H9 (cell line): ENCODE results near the gene MOCS1. TPM values are rescaled to one million over a fixed set of nuclear protein-coding genes. Genes with fewer than 3 reads are reported as not detected.

Experiments used
- DNase-seq: peaks from one replicate; pipeline ENCODE4 v3.0.0-alpha.2; 2017
- H2AFZ ChIP-seq: one replicate; pipeline ENCODE4 v1.6.1; 2013; ENCODE audit warnings: mild to moderate bottlenecking, low read length, control low read depth, moderate library complexity
- H2AK5ac ChIP-seq: 2 replicates; pipeline ENCODE4 v1.6.1; 2013; ENCODE audit warnings: low read length, control low read depth, mixed read lengths; ENCODE audit not compliant: insufficient read length
- H2BK120ac ChIP-seq: one replicate; pipeline ENCODE4 v1.6.1; 2013; ENCODE audit warnings: low read depth, mild to moderate bottlenecking, low read length, control low read depth, inconsistent platforms; ENCODE audit not compliant: poor library complexity, severe bottlenecking
- H2BK12ac ChIP-seq: 2 replicates; pipeline ENCODE4 v1.6.1; 2013; ENCODE audit warnings: low read length, control low read depth, mixed read lengths, low read depth; ENCODE audit not compliant: insufficient read length
- H2BK15ac ChIP-seq: 2 replicates; pipeline ENCODE4 v1.6.1; 2013; ENCODE audit warnings: low read depth, low read length, control low read depth
- H2BK20ac ChIP-seq: one replicate; pipeline ENCODE4 v1.6.1; 2013; ENCODE audit warnings: low read depth, mild to moderate bottlenecking, low read length, control low read depth, inconsistent platforms; ENCODE audit not compliant: poor library complexity, severe bottlenecking
- H2BK5ac ChIP-seq: 2 replicates; pipeline ENCODE4 v1.6.1; 2013; ENCODE audit warnings: low read length, control low read depth, mixed read lengths; ENCODE audit not compliant: insufficient read length
- H3K14ac ChIP-seq: 2 replicates; pipeline ENCODE4 v1.6.1; 2013; ENCODE audit warnings: low read length, control low read depth; ENCODE audit not compliant: insufficient read depth
- H3K18ac ChIP-seq: 2 replicates; pipeline ENCODE4 v1.6.1; 2013; ENCODE audit warnings: low read depth, mild to moderate bottlenecking, mixed read lengths, low read length, control low read depth; ENCODE audit not compliant: insufficient read length
- H3K23ac ChIP-seq: 2 replicates; pipeline ENCODE4 v1.6.1; 2013; ENCODE audit warnings: low read length, control low read depth, mixed read lengths, low read depth; ENCODE audit not compliant: insufficient read length
- H3K23me2 ChIP-seq: 2 replicates; pipeline ENCODE4 v1.6.1; 2013; ENCODE audit warnings: low read depth, mild to moderate bottlenecking, mixed read lengths, low read length, control low read depth; ENCODE audit not compliant: insufficient read length, poor library complexity, severe bottlenecking
- H3K27ac ChIP-seq: 2 replicates; pipeline ENCODE4 v1.5.1; 2013; ENCODE audit warnings: low read length, control low read depth, mixed read lengths, low read depth; ENCODE audit not compliant: insufficient read length
- H3K27me3 ChIP-seq: 2 replicates; pipeline ENCODE4 v1.6.1; 2013; ENCODE audit warnings: low read length, control low read depth, inconsistent platforms; ENCODE audit not compliant: insufficient read depth
- H3K4ac ChIP-seq: 2 replicates; pipeline ENCODE4 v1.6.1; 2013; ENCODE audit warnings: low read depth, mild to moderate bottlenecking, control low read depth, inconsistent platforms, low read length, moderate library complexity
- H3K4me1 ChIP-seq: 2 replicates; pipeline ENCODE4 v1.6.1; 2013; ENCODE audit warnings: low read length, control low read depth, inconsistent platforms; ENCODE audit not compliant: insufficient read depth
- H3K4me2 ChIP-seq: 2 replicates; pipeline ENCODE4 v1.6.1; 2013; ENCODE audit warnings: low read length, control low read depth, mixed read lengths; ENCODE audit not compliant: insufficient read length, insufficient read depth
- H3K56ac ChIP-seq: 2 replicates; pipeline ENCODE4 v1.6.1; 2013; ENCODE audit warnings: low read depth, mild to moderate bottlenecking, mixed read lengths, low read length, control low read depth; ENCODE audit not compliant: insufficient read length
- H3K79me1 ChIP-seq: 2 replicates; pipeline ENCODE4 v1.6.1; 2013; ENCODE audit warnings: low read depth, mild to moderate bottlenecking, moderate library complexity, low read length, control low read depth, inconsistent platforms; ENCODE audit not compliant: insufficient read depth, poor library complexity, severe bottlenecking
- H3K79me2 ChIP-seq: 2 replicates; pipeline ENCODE4 v1.6.1; 2013; ENCODE audit warnings: low read length, control low read depth, inconsistent platforms; ENCODE audit not compliant: insufficient read depth
- H3K9ac ChIP-seq: 2 replicates; pipeline ENCODE4 v1.6.1; 2013; ENCODE audit warnings: low read length, control low read depth, mixed read lengths; ENCODE audit not compliant: insufficient read length; ENCODE audit errors: extremely low read depth
- H3K9me3 ChIP-seq: one replicate; pipeline ENCODE4 v1.6.1; 2013; ENCODE audit warnings: low read depth, low read length, inconsistent platforms; ENCODE audit not compliant: control insufficient read depth
- H3T11ph ChIP-seq: one replicate; pipeline ENCODE4 v1.6.1; 2013; ENCODE audit warnings: mild to moderate bottlenecking, low read length, control low read depth, inconsistent platforms
- H4K20me1 ChIP-seq: one replicate; pipeline ENCODE4 v1.6.1; 2013; ENCODE audit not compliant: control insufficient read depth, insufficient read length, insufficient read depth
- H4K5ac ChIP-seq: 2 replicates; pipeline ENCODE4 v1.6.1; 2013; ENCODE audit warnings: low read depth, mild to moderate bottlenecking, mixed read lengths, low read length, control low read depth; ENCODE audit not compliant: insufficient read length
- H4K8ac ChIP-seq: replicated peaks from 2 replicates; pipeline ENCODE4 v1.6.1; 2013; ENCODE audit warnings: low read length, control low read depth, mixed read lengths, low read depth; ENCODE audit not compliant: insufficient read length
- H4K91ac ChIP-seq: 2 replicates; pipeline ENCODE4 v1.6.1; 2013; ENCODE audit warnings: low read depth, mild to moderate bottlenecking, moderate library complexity, mixed read lengths, low read length, control low read depth; ENCODE audit not compliant: insufficient read length
- H3K27ac Mint-ChIP-seq, 3 experiments: 2 replicates in 2 of 3; 3 replicates in 1 of 3; pipeline ENCODE4 v1.8.0; 2020 to 2021; ENCODE audit warnings: mixed read lengths in 3 of 3, mild to moderate bottlenecking in 1 of 3, moderate library complexity in 1 of 3
- H3K27me3 Mint-ChIP-seq: 2 replicates; pipeline ENCODE4 v1.8.0; 2021; ENCODE audit warnings: low read depth, mild to moderate bottlenecking, moderate library complexity, mixed read lengths
- H3K36me3 Mint-ChIP-seq, 3 experiments: 2 replicates in 2 of 3; 3 replicates in 1 of 3; pipeline ENCODE4 v1.8.0; 2020 to 2021; ENCODE audit warnings: low read depth in 3 of 3, mixed read lengths in 3 of 3; ENCODE audit not compliant: insufficient read depth in 1 of 3
- H3K4me1 Mint-ChIP-seq, 2 experiments: 2 replicates each; pipeline ENCODE4 v1.8.0; 2020; ENCODE audit warnings: mixed read lengths in 2 of 2
- H3K4me3 Mint-ChIP-seq, 2 experiments: 2 replicates in 1 of 2; 3 replicates in 1 of 2; pipeline ENCODE4 v1.8.0; 2020 to 2021; ENCODE audit warnings: mild to moderate bottlenecking in 2 of 2, mixed read lengths in 2 of 2, moderate library complexity in 1 of 2
- H3K9me3 Mint-ChIP-seq, 2 experiments: 2 replicates in 1 of 2; 3 replicates in 1 of 2; pipeline ENCODE4 v1.8.0; 2020; ENCODE audit warnings: mild to moderate bottlenecking in 2 of 2, mixed read lengths in 2 of 2, moderate library complexity in 1 of 2
- CTCF ChIP-seq: fragments of 200-600 bp; sonication (generic); conservative IDR thresholded peaks from 3 replicates; pipeline ENCODE4 v1.8.0; 2021; ENCODE audit warnings: antibody characterized with exemption, mild to moderate bottlenecking
- WGBS: extraction: QIAGEN DNeasy Blood & Tissue Kit; methylation state at CpG from one replicate; pipeline ENCODE4 v1.1.7; 2013; ENCODE audit warnings: missing lambda C conversion rate, low lambda C conversion rate, mixed read lengths; ENCODE audit not compliant: insufficient read length; ENCODE audit errors: extremely low coverage; 5-methylcytosine and 5-hydroxymethylcytosine counted together
- total RNA-seq: library from RNA; stranded (reverse); gene quantifications from 2 replicates; pipeline ENCODE4 v1.2.1, GENCODE V29; 2021

Gene MOCS1
- total RNA-seq, 1 experiment from 2014 or later: 15.2 TPM

GRCh38 chr6:39861663-39862062 is 72.6 kb downstream of the MOCS1 start:
- no peak overlapping the region for H4K8ac ChIP-seq
- no peak for TF ChIP-seq CTCF
- no peak overlapping the region for H3K27ac Mint-ChIP-seq
- no CpG with 5 or more reads among the region's 3 CpGs for WGBS
- no peak overlapping the region for H2BK15ac ChIP-seq
- H2BK120ac ChIP-seq: no peak overlapping the region
- no peak overlapping the region for H3K4me2 ChIP-seq
- H3K23ac ChIP-seq: no peak overlapping the region
- no peaks in the 10 kb centered on the region for H3K79me1 ChIP-seq
- no peak overlapping the region for H4K91ac ChIP-seq
- peak; percentile 41 for DNase-seq
- no peaks in the 10 kb centered on the region for H3K79me2 ChIP-seq
- no peak overlapping the region for H3K56ac ChIP-seq
- no peak overlapping the region for H2BK20ac ChIP-seq
- H3K9me3 Mint-ChIP-seq: no peaks in the 10 kb centered on the region
- no peaks in the 10 kb centered on the region for H3K27me3 ChIP-seq
- no peak overlapping the region for H3K4ac ChIP-seq
- H2AK5ac ChIP-seq: no peak overlapping the region
- no peaks in the 10 kb centered on the region for H3K23me2 ChIP-seq
- H3K9me3 ChIP-seq: no peaks in the 10 kb centered on the region
- H2BK5ac ChIP-seq: no peak overlapping the region
- no peak overlapping the region for H3K9ac ChIP-seq
- H3K36me3 Mint-ChIP-seq: no peaks in the 10 kb centered on the region
- no peak overlapping the region for H3K14ac ChIP-seq
- peaks cover 5% of the 10 kb centered on the region; the same call in 1 of the 2 replicates for H3K4me1 ChIP-seq
- H3K27ac ChIP-seq: no peak overlapping the region
- no peak overlapping the region for H3T11ph ChIP-seq
- H3K4me3 Mint-ChIP-seq: no peak overlapping the region
- H4K5ac ChIP-seq: no peak overlapping the region
- no peak overlapping the region for H2AFZ ChIP-seq
- no peak overlapping the region for H2BK12ac ChIP-seq
- peaks cover 16 to 33% of the 10 kb centered on the region in 2 experiments for H3K4me1 Mint-ChIP-seq
- H4K20me1 ChIP-seq: no peaks in the 10 kb centered on the region
- no peak overlapping the region for H3K18ac ChIP-seq
- H3K27me3 Mint-ChIP-seq: peaks cover 4% of the 10 kb centered on the region; the same call in 1 of the 2 replicates
